DLD1 (cell line): ENCODE results near the gene TGFA.

ENCODE experiments used
- in situ Hi-C: cut with HindIII; loops from 2 replicates; pipeline ENCODE4 v1.10.0; 2017; ENCODE audit warnings: low sequenced_read_pairs

The TGFA gene

DNA sequence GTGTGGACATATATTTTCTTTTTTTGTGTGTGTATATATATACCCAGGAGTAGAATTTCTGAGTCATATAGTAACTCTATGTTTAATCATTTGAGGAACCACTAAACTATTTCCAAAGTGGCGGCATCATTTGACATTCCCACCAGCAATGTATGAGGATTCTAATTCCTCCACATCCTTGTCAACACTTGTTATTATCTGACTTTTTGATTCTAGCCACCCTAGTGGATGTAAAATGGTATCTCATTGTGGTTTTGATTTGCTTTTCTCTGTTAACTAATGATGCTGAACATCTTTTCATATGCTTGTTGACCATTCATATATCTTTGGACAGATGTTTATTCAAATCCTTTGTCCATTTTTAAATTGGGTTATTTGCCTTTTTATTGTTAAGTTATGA, 120.3 kb downstream of the TGFA start:
- in situ Hi-C loops = no loop called here

DNA sequence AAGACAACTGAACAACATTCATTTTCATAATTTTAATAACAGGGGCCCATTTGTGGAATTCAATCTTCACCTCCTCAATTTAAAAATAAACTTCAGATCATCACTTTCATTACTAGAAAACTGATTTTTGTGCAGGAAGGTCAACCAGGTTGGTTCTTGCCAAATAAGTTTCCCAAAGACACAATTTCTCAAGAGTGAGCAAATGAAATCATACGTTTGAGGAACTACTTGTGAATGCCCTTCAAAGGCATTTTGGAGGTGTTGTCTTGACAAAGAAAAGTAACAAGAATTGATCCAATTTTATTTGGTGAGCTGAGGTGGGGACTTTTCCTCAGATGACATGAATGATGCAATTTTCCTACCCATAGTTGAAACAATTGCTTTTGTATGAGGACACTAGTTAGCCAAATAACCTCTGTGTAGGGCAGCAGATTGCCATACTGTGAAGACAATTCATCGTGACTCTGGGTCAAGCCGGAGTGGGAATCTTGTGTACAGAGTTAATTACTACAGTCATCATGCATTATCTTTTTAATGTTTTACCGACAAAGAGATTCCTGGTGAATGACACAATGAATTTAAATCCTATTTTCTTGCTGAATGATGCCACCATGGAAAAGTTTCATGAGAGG, 121.8 kb downstream of the TGFA start:
- in situ Hi-C loops = no loop called here

DNA sequence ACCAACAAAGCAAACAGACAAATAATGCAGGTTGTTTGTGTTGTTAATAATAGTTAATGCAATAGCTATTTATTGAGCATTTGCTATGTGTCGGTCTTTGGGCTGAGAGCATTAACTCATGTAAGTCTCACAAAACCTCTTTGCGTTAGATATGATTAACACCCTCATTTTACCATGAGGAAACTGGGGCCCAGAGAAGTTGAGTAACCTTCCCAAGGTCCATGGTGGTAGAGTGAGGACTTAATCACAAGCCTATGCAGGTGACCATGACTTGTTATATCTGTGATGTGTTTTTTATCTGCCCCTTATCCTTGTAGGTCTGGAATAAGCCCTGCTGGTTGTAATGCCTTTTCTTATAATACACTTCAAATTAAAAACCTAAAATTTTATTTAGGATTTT, 127.3 kb downstream of the TGFA start:
- in situ Hi-C loops = no loop called here

DNA sequence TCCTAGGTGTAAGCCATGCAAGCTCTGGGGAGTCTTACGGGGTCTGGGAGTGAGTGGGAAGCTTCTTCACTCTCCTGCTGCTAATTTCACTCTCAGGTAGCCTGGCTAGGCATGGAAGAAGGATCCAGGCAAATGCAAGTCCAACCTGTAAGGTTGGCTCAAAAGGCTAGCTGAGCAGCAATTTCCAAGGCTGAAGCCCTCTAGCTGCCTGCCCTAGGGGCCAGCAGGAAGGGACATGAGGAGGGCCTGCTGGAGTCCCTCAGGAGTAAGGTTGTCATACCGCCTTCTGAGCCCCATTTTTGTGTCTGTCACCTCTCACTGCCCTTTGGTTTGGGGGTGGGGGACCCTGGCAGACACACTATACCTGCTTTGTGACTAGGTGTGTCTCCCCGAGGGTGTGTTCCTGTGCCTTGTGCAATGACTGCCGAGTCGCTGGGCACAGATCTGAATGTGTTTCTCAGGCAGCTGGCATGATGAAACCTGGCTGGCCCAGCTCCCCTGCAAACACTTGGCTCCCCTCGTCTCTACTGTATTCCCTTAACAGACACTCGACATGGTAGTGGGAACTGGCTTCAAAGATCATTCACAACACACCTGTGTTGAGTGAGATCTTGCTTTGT, 127.8 kb downstream of the TGFA start:
- in situ Hi-C loops = no loop called here

DNA sequence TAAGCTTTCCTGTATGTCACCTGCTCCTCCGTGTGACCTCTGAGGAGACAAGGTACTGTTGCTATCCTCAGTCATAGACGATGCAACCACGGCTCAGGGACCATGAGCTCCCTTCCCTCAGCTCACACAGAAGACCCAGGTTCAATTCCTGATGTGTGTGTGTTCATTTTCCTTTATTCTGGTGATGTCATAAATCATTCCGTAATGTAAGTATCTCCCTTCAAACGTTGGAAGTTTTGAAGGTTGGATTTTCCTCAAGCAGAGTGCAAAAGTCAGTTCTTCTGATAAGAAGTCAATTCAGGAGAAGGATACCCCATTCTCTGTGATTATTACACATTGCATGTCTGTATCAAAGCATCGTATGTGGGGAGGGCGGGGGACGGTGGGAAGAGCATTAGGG, 132.9 kb downstream of the TGFA start:
- in situ Hi-C loops = no loop called here

DNA sequence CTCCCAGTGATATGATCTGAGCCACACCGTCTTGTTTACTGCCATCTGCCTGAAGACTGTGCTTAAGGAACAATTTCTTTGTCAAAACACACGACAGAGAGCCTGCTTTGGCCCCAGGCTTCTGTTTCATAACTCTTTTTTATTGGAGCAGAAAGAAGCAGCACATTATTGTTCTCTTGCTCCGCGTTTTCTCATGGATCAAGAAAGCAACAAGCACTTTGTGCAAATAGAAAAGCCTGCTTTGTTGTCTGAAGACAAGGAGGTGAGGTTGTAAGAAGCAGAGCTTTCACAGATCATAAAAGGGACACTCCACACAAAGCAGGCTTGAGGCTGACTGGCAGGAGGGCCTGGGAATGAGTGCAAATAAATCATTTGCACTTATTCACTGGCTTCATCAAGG, 133.5 kb downstream of the TGFA start:
- in situ Hi-C loops = no loop called here

DNA sequence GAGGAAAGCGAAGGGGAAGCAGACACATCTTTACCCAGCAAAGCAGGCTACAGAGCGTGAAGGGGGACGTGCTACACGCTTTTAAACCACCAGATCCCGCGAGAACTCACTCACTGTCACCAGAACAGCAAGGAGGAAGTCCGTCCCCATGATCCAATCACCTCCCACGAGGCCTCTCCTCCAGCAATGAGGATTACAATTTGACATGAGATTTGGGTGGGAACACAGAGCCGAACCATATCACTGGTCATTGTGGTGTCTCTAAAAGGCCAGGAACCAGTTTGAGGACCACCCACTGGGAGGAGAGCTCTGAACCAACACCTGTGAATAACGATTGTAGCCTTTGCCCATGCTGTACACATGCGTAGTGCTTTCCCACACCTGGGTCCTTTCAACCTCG, 135.1 kb downstream of the TGFA start:
- in situ Hi-C loops = no loop called here

DNA sequence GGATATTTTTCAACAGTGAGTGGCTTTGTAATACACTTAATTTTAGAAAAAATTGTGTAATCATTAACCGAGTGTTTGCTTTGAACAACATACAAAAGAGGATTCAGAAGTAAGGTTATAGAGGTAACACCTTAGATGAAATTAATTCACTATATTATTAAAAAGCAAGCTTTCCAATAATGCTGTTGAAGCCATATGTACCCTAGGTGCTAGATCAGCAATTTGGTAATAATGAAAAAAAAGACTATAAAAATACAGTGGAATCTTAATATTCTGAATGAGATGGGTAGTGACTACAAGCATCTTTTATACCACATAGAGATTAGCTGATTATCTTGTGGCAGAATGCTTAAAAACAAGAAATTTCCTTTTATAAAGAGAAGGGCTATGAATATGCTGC, 136.6 kb downstream of the TGFA start:
- in situ Hi-C loops = no loop called here

DNA sequence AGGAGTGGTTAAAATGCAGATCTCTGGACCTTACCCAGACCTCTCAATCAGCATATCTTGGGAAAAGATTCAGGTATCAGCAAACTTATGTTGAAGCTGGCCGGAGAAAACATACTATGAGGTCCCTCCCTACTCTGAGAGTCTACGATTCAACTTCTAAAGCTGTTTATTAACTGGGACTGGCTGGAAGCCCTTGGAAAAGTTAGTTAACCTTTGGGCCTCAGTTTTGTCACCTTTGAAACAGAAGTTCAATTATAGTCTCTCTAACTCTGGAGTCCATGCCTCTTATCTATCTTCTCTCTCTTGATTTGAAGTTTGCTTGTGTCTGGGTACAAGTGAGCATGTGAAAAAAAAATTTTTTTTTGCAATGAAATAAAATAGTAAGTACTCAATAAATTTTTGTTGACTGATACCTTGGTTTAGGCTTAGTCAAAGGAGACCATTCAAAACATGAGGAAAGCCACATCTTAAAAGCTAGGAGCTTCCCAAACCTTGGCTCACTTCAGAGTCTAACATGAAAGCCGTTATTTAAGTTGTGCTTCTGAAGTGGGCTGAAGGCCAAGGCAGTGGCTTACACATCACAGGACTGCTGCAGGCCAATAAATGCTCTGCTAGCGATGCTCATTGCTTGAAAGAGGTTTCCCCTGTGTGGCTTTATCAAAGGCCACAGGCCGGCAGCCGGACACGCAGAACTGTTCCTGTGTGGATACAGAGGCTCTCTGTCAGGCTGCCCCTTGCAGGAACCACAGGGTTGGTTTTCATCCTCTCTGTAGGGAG, 141.1 kb downstream of the TGFA start:
- in situ Hi-C loops = no loop called here

DNA sequence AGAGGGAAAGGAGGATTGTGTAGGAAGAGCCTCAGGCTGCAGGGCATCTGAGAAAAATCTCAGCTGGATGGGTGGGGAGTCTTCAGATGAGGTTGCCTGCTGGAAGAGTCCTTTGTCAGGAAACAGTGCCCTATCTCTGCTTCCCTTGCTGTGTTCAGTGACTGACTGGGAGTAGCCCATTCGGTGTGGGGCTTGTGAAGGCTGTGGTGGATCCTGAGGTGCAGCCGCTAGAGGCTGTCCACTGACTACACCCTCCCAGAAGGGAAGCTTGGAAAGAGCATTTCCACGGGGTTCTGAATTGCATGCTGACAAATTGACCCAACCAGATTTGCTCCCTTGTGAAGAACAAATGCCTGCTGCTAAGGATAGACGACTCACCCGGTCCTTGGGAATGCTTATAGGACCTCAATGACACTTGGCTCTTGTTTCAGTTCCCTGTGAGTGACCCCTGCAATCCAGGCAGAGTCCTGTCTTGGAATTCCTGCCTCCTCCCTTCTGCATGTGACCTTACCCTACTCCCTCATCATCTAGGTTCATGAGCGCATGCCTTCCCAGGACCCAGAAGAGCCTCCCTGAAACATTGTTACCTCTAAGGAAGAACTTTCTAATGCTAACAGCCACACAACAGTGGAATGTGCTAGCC, 142.0 kb downstream of the TGFA start:
- in situ Hi-C loops = no loop called here

DNA sequence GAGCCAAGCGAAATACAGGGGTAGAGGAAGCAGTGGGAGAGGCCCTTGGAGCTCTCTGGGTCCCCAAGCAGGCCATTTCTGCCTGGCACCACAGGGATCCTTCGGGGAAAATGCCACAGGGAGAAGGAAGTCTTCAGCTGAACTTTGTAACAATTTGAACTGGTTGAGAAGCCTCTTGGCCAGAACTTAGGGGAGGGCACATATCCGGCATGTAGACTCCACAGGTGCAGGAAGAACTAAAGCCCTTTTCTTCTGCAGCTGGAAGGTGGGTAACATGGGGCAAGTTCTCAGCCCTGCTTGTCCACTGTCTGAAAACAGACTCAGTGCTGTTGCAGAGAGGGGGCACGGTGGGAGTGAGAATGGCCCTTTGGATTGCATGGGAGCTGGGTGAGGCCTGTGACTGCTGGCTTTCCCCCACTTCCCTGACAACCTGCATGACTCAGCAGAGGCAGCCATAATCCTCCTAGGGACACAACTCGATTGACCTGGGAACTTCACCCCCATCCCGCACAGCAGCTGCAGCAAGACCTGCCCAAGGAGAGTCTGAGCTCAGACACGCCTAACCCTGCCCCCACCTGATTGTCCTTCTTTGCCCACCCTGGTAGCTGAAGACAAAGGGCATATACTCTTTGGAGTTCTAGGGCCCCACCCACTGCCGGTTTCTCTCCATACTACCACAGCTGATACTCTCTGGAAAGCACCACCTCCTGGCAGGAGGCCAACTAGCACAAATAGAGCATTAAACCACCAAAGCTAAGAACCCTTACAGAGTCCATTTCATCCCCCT, 150.2 kb downstream of the TGFA start:
- in situ Hi-C loops = no loop called here

DNA sequence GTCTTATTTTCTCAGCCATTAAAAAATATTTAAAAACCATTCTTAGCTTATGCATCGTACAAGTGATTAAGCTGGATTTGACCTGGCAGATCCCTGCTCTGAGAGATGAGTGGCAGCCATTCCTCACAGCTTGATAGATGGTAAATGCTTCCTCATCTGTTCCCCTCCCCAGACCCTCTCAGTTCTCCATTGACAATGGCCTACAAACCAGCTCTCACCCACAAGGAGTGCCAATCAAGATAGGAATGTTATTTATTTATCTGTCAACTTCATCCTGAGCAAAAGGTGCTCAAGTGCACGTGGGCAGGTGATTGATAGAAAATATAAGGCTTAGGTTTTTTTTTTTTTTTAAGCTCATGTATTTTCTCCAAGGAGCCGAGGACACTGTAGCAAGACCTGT, 153.1 kb downstream of the TGFA start:
- in situ Hi-C loops = no loop called here

DNA sequence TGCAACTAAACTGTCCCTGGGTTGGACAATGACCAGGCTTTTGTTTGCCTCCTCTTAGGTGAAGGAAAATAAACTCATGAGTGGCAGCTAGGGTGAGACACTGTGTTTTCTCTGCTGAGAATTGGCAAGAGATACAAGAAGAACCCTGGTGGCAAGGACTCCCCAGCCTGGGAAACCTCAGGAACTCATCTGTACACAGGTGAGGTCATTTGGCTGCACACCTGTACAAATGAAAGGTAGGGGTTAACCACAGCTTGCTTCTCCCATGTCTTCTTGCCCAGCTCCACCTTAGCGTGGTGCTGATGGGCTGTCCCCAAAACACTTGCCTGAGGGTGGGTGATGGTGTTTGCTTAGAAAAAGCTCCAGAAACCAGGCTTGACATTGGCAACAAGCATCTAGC, 154.6 kb downstream of the TGFA start:
- in situ Hi-C loops = loop anchor here (5.0 kb wide), 1 partner anchor 63 kb away; no protein-coding TSS in a partner anchor
